HEK293T (cell line): ENCODE data around the gene CCM2L.

Experiments
- CTCF ChIA-PET: fragments of 350-600 bp; formaldehyde crosslinking; extraction: SDS; loops from one replicate; lab custom pipeline; 2021; ENCODE audit warnings: antibody characterized with exemption, inconsistent platforms; lab: Yijun Ruan, JAX
- POLR2A ChIA-PET: fragments of 350-600 bp; formaldehyde crosslinking; extraction: SDS; loops from one replicate; lab custom pipeline; 2020; ENCODE audit warnings: antibody characterized with exemption, inconsistent platforms; lab: Yijun Ruan, JAX
- DNase-seq: peaks from one replicate; pipeline ENCODE4 v3.0.0; 2012; ENCODE audit warnings: mixed read lengths; ENCODE audit errors: extremely low spot score
- ARNT ChIP-seq: fragments of 450-650 bp; IDR thresholded peaks from 2 replicates; pipeline ENCODE4 v1.6.1; 2017; ENCODE audit warnings: mild to moderate bottlenecking
- BHLHE40 ChIP-seq: fragments of 450-650 bp; IDR thresholded peaks from 2 replicates; pipeline ENCODE4 v1.6.1; 2016; ENCODE audit warnings: mild to moderate bottlenecking, moderate library complexity, borderline replicate concordance
- CTBP1 ChIP-seq: fragments of 450-650 bp; IDR thresholded peaks from 2 replicates; pipeline ENCODE4 v1.6.1; 2016; ENCODE audit warnings: borderline replicate concordance
- ELF4 ChIP-seq: fragments of 450-650 bp; IDR thresholded peaks from 2 replicates; pipeline ENCODE4 v1.6.1; 2017; ENCODE audit warnings: antibody characterized with exemption
- FOXA1 ChIP-seq: fragments of 450-650 bp; IDR thresholded peaks from 2 replicates; pipeline ENCODE4 v1.6.1; 2016; ENCODE audit warnings: mild to moderate bottlenecking
- FOXK2 ChIP-seq: fragments of 450-650 bp; IDR thresholded peaks from 2 replicates; pipeline ENCODE4 v1.6.1; 2016; ENCODE audit warnings: mild to moderate bottlenecking
- FOXM1 ChIP-seq: fragments of 450-650 bp; IDR thresholded peaks from 2 replicates; pipeline ENCODE4 v1.6.1; 2017; ENCODE audit warnings: mild to moderate bottlenecking, borderline replicate concordance
- HDGF ChIP-seq: fragments of 450-650 bp; IDR thresholded peaks from 2 replicates; pipeline ENCODE4 v1.6.1; 2017; ENCODE audit warnings: antibody characterized with exemption, borderline replicate concordance
- L3MBTL2 ChIP-seq: fragments of 450-650 bp; conservative IDR thresholded peaks from 2 replicates; pipeline ENCODE4 v1.6.1; 2016; ENCODE audit warnings: mild to moderate bottlenecking
- LEF1 ChIP-seq: fragments of 450-650 bp; IDR thresholded peaks from 2 replicates; pipeline ENCODE4 v1.6.1; 2017; ENCODE audit warnings: mild to moderate bottlenecking, borderline replicate concordance
- NFRKB ChIP-seq: fragments of 450-650 bp; IDR thresholded peaks from 2 replicates; pipeline ENCODE4 v1.6.1; 2016; ENCODE audit warnings: mild to moderate bottlenecking, moderate library complexity
- SP1 ChIP-seq: fragments of 450-650 bp; IDR thresholded peaks from 2 replicates; pipeline ENCODE4 v1.6.1; 2017
- SUZ12 ChIP-seq: fragments of 450-650 bp; IDR thresholded peaks from 2 replicates; pipeline ENCODE4 v1.6.1; 2016; ENCODE audit warnings: mild to moderate bottlenecking
- TARDBP ChIP-seq: fragments of 450-650 bp; IDR thresholded peaks from 2 replicates; pipeline ENCODE4 v1.6.1; 2016
- ZNF384 ChIP-seq: fragments of 450-650 bp; IDR thresholded peaks from 2 replicates; pipeline ENCODE4 v1.6.1; 2016
- TF ChIP-seq, protein P1 (sequence below): fragments of 450-650 bp; IDR thresholded peaks from 2 replicates; pipeline ENCODE4 v1.6.1; 2016

CCM2L gene

DNA sequence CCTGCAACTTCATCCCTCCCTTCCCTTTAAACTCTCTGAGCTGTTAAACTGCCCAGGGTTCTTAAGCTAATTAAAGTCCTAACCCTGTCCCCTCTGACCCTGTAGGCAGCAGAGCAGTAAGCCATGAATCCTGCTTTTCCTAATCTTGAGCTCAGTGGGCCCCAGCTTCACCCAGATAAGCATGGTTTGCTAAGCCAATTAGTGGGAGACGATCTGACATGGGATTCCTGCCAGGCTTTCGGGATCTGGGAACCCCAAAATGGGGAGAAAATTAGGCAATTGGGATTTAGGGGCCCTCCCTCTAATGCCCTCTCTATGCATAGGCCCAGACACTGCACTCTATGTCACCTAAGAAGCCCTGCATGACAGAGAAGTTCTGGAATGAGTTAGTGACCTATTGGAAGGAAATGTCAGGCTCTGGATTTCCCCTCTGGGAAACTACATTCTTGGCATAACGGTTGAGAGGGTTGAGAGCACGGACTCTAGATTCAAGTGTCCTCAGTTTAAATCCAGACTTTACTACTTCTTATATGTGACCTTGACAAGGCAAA is 37.7 kb upstream of the CCM2L start:
- no peak for TF ChIP-seq NFRKB
- TF ChIP-seq SP1: no peak
- no peak for TF ChIP-seq FOXA1
- TF ChIP-seq HDGF: no peak
- no peak for TF ChIP-seq ELF4
- TF ChIP-seq TARDBP: no peak
- TF ChIP-seq, protein P1, sequence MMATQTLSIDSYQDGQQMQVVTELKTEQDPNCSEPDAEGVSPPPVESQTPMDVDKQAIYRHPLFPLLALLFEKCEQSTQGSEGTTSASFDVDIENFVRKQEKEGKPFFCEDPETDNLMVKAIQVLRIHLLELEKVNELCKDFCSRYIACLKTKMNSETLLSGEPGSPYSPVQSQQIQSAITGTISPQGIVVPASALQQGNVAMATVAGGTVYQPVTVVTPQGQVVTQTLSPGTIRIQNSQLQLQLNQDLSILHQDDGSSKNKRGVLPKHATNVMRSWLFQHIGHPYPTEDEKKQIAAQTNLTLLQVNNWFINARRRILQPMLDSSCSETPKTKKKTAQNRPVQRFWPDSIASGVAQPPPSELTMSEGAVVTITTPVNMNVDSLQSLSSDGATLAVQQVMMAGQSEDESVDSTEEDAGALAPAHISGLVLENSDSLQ: no peak
- no peak for TF ChIP-seq FOXM1
- no peak for TF ChIP-seq BHLHE40
- TF ChIP-seq ARNT: no peak
- TF ChIP-seq SUZ12: no peak
- no peak for TF ChIP-seq CTBP1
- TF ChIP-seq LEF1: no peak
- no peak for TF ChIP-seq ZNF384
- no peak for DNase-seq
- CTCF ChIA-PET: interaction anchor here (1.0 kb wide), 1 partner anchor 34 kb away, joined by 3 read pairs; no protein-coding TSS in a partner anchor
- POLR2A ChIA-PET: no interaction called here

DNA sequence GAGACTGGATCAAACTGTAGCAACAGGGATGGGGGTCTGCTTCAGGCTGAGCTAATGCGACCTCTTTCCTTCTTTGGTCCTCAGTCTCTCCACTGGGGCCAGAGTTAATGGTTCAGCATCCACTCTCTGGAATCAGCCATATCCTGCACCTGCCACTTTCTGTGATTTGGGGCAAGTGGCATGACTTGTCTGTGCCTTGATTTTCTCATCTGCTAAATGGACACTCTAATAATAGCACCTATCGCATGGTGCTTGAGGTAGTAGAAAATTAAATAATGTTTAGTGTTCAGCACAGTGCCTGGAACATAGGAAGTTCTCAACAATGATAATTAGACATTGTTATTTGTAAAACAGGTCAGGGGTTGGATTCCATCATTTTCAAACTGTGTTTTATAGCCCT is 35.9 kb upstream of the CCM2L start:
- no peak for DNase-seq
- TF ChIP-seq FOXK2 (no peak), L3MBTL2 (no peak), CTBP1 (no peak)
- ChIA-PET POLR2A (no interaction called here), CTCF (no interaction called here)

DNA sequence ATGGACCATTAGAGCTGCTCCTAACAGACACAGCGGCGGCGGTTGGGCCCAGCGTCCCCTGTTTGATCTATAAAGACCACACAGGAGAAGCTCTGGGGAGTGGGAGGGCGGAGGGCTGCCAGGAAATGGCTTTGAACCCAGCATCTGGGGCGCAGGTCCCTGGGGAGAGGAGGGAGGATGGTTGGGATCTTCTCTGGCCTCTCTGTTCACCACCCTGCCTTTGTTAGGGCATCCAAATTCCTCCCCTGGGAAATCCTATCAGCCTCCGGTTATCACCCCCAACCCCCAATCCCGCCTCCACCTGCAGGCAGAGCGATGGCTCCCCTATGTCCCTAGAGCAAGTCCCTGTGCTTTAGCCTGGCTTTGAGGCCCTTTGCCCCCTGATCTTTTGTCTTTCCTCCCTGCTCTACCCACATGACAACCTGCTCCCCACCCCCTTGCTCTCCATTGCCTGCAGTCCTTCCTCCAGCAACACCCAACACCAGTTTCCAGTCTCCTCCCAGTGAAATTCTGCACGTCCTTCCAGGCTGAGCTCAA is 35.2 kb upstream of the CCM2L start:
- ChIA-PET POLR2A (interaction anchor here (0.8 kb wide), 1 partner anchor 95 kb away, joined by 3 read pairs; no protein-coding TSS in a partner anchor), CTCF (no interaction called here)
- TF ChIP-seq TARDBP (no peak), ELF4 (no peak), ARNT (no peak), SP1 (no peak), BHLHE40 (no peak)
- TF ChIP-seq, protein P1: no peak
- DNase-seq: no peak

DNA sequence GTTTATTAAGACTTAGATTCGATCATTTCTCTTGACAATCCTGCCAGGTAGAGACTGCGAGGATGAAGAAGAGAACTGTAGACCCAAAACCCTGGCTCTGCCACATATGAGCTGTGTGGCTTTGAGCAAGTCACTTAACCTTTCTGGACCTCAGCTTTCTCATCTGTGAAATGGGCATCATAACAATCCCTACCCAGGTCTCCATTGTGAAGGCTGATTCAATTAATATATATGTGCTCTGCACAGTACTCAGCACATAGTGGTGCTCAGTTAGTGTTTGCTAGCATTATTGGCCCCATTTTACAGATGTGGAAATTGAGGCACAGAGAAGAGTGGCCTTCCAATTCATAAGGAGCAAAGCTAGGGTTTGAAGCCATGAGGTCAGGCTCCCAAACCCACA is 34.4 kb upstream of the CCM2L start:
- ChIA-PET CTCF (no interaction called here), POLR2A (interaction anchor here (0.8 kb wide), 1 partner anchor 96 kb away, joined by 3 read pairs; no protein-coding TSS in a partner anchor)
- TF ChIP-seq CTBP1 (no peak), L3MBTL2 (no peak), BHLHE40 (no peak), FOXM1 (no peak), FOXA1 (no peak), ARNT (no peak), ZNF384 (no peak), SP1 (no peak), NFRKB (no peak), HDGF (no peak), FOXK2 (no peak)
- TF ChIP-seq, protein P1: no peak
- no peak for DNase-seq

DNA sequence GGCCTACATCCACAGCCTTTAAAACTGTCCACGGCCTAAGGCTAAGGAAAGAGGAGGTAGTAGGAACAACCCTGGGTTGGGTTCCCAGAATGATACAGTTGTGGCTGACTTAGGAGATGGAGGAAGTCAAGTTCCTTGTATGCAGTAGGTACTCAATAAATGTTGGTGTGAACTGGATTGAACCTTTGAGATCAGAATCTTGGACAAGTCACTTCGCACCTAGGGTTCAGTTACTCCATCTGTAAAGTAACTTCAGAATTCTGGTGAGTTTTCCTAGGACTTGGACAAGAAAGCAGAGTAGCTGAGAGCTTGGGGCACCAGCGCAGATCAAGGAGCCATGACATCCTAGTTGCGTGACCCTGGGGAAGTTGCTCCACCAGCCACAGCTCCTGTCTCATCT is 33.2 kb upstream of the CCM2L start:
- POLR2A ChIA-PET: no interaction called here
- CTCF ChIA-PET: no interaction called here
- DNase-seq: no peak
- TF ChIP-seq, protein P1: no peak
- TF ChIP-seq SP1 (no peak), SUZ12 (no peak), LEF1 (no peak), CTBP1 (no peak), TARDBP (no peak), FOXA1 (no peak), HDGF (no peak), FOXM1 (no peak), ELF4 (no peak), ARNT (no peak), ZNF384 (no peak), BHLHE40 (no peak), FOXK2 (no peak), NFRKB (no peak), L3MBTL2 (no peak)
